H9 (cell line): ENCODE data around the gene TERT. TPM values are rescaled to one million over a fixed set of nuclear protein-coding genes. Genes with fewer than 3 reads are reported as not detected.

ENCODE experiments used
- DNase-seq: peaks from one replicate; pipeline ENCODE4 v3.0.0-alpha.2; 2017
- H2AFZ ChIP-seq: one replicate; pipeline ENCODE4 v1.6.1; 2013; ENCODE audit warnings: mild to moderate bottlenecking, low read length, control low read depth, moderate library complexity
- H2AK5ac ChIP-seq: 2 replicates; pipeline ENCODE4 v1.6.1; 2013; ENCODE audit warnings: low read length, control low read depth, mixed read lengths; ENCODE audit not compliant: insufficient read length
- H2BK120ac ChIP-seq: one replicate; pipeline ENCODE4 v1.6.1; 2013; ENCODE audit warnings: low read depth, mild to moderate bottlenecking, low read length, control low read depth, inconsistent platforms; ENCODE audit not compliant: poor library complexity, severe bottlenecking
- H2BK12ac ChIP-seq: 2 replicates; pipeline ENCODE4 v1.6.1; 2013; ENCODE audit warnings: low read length, control low read depth, mixed read lengths, low read depth; ENCODE audit not compliant: insufficient read length
- H2BK15ac ChIP-seq: 2 replicates; pipeline ENCODE4 v1.6.1; 2013; ENCODE audit warnings: low read depth, low read length, control low read depth
- H2BK20ac ChIP-seq: one replicate; pipeline ENCODE4 v1.6.1; 2013; ENCODE audit warnings: low read depth, mild to moderate bottlenecking, low read length, control low read depth, inconsistent platforms; ENCODE audit not compliant: poor library complexity, severe bottlenecking
- H2BK5ac ChIP-seq: 2 replicates; pipeline ENCODE4 v1.6.1; 2013; ENCODE audit warnings: low read length, control low read depth, mixed read lengths; ENCODE audit not compliant: insufficient read length
- H3K14ac ChIP-seq: 2 replicates; pipeline ENCODE4 v1.6.1; 2013; ENCODE audit warnings: low read length, control low read depth; ENCODE audit not compliant: insufficient read depth
- H3K18ac ChIP-seq: 2 replicates; pipeline ENCODE4 v1.6.1; 2013; ENCODE audit warnings: low read depth, mild to moderate bottlenecking, mixed read lengths, low read length, control low read depth; ENCODE audit not compliant: insufficient read length
- H3K23ac ChIP-seq: 2 replicates; pipeline ENCODE4 v1.6.1; 2013; ENCODE audit warnings: low read length, control low read depth, mixed read lengths, low read depth; ENCODE audit not compliant: insufficient read length
- H3K23me2 ChIP-seq: 2 replicates; pipeline ENCODE4 v1.6.1; 2013; ENCODE audit warnings: low read depth, mild to moderate bottlenecking, mixed read lengths, low read length, control low read depth; ENCODE audit not compliant: insufficient read length, poor library complexity, severe bottlenecking
- H3K27ac ChIP-seq: 2 replicates; pipeline ENCODE4 v1.5.1; 2013; ENCODE audit warnings: low read length, control low read depth, mixed read lengths, low read depth; ENCODE audit not compliant: insufficient read length
- H3K27me3 ChIP-seq: 2 replicates; pipeline ENCODE4 v1.6.1; 2013; ENCODE audit warnings: low read length, control low read depth, inconsistent platforms; ENCODE audit not compliant: insufficient read depth
- H3K4ac ChIP-seq: 2 replicates; pipeline ENCODE4 v1.6.1; 2013; ENCODE audit warnings: low read depth, mild to moderate bottlenecking, control low read depth, inconsistent platforms, low read length, moderate library complexity
- H3K4me1 ChIP-seq: 2 replicates; pipeline ENCODE4 v1.6.1; 2013; ENCODE audit warnings: low read length, control low read depth, inconsistent platforms; ENCODE audit not compliant: insufficient read depth
- H3K4me2 ChIP-seq: 2 replicates; pipeline ENCODE4 v1.6.1; 2013; ENCODE audit warnings: low read length, control low read depth, mixed read lengths; ENCODE audit not compliant: insufficient read length, insufficient read depth
- H3K56ac ChIP-seq: 2 replicates; pipeline ENCODE4 v1.6.1; 2013; ENCODE audit warnings: low read depth, mild to moderate bottlenecking, mixed read lengths, low read length, control low read depth; ENCODE audit not compliant: insufficient read length
- H3K79me1 ChIP-seq: 2 replicates; pipeline ENCODE4 v1.6.1; 2013; ENCODE audit warnings: low read depth, mild to moderate bottlenecking, moderate library complexity, low read length, control low read depth, inconsistent platforms; ENCODE audit not compliant: insufficient read depth, poor library complexity, severe bottlenecking
- H3K79me2 ChIP-seq: 2 replicates; pipeline ENCODE4 v1.6.1; 2013; ENCODE audit warnings: low read length, control low read depth, inconsistent platforms; ENCODE audit not compliant: insufficient read depth
- H3K9ac ChIP-seq: 2 replicates; pipeline ENCODE4 v1.6.1; 2013; ENCODE audit warnings: low read length, control low read depth, mixed read lengths; ENCODE audit not compliant: insufficient read length; ENCODE audit errors: extremely low read depth
- H3K9me3 ChIP-seq: one replicate; pipeline ENCODE4 v1.6.1; 2013; ENCODE audit warnings: low read depth, low read length, inconsistent platforms; ENCODE audit not compliant: control insufficient read depth
- H3T11ph ChIP-seq: one replicate; pipeline ENCODE4 v1.6.1; 2013; ENCODE audit warnings: mild to moderate bottlenecking, low read length, control low read depth, inconsistent platforms
- H4K20me1 ChIP-seq: one replicate; pipeline ENCODE4 v1.6.1; 2013; ENCODE audit not compliant: control insufficient read depth, insufficient read length, insufficient read depth
- H4K5ac ChIP-seq: 2 replicates; pipeline ENCODE4 v1.6.1; 2013; ENCODE audit warnings: low read depth, mild to moderate bottlenecking, mixed read lengths, low read length, control low read depth; ENCODE audit not compliant: insufficient read length
- H4K8ac ChIP-seq: replicated peaks from 2 replicates; pipeline ENCODE4 v1.6.1; 2013; ENCODE audit warnings: low read length, control low read depth, mixed read lengths, low read depth; ENCODE audit not compliant: insufficient read length
- H4K91ac ChIP-seq: 2 replicates; pipeline ENCODE4 v1.6.1; 2013; ENCODE audit warnings: low read depth, mild to moderate bottlenecking, moderate library complexity, mixed read lengths, low read length, control low read depth; ENCODE audit not compliant: insufficient read length
- H3K27ac Mint-ChIP-seq, 3 experiments: 2 replicates in 2 of 3; 3 replicates in 1 of 3; pipeline ENCODE4 v1.8.0; 2020 to 2021; ENCODE audit warnings: mixed read lengths in 3 of 3, mild to moderate bottlenecking in 1 of 3, moderate library complexity in 1 of 3
- H3K27me3 Mint-ChIP-seq: 2 replicates; pipeline ENCODE4 v1.8.0; 2021; ENCODE audit warnings: low read depth, mild to moderate bottlenecking, moderate library complexity, mixed read lengths
- H3K36me3 Mint-ChIP-seq, 3 experiments: 2 replicates in 2 of 3; 3 replicates in 1 of 3; pipeline ENCODE4 v1.8.0; 2020 to 2021; ENCODE audit warnings: low read depth in 3 of 3, mixed read lengths in 3 of 3; ENCODE audit not compliant: insufficient read depth in 1 of 3
- H3K4me1 Mint-ChIP-seq, 2 experiments: 2 replicates each; pipeline ENCODE4 v1.8.0; 2020; ENCODE audit warnings: mixed read lengths in 2 of 2
- H3K4me3 Mint-ChIP-seq, 2 experiments: 2 replicates in 1 of 2; 3 replicates in 1 of 2; pipeline ENCODE4 v1.8.0; 2020 to 2021; ENCODE audit warnings: mild to moderate bottlenecking in 2 of 2, mixed read lengths in 2 of 2, moderate library complexity in 1 of 2
- H3K9me3 Mint-ChIP-seq, 2 experiments: 2 replicates in 1 of 2; 3 replicates in 1 of 2; pipeline ENCODE4 v1.8.0; 2020; ENCODE audit warnings: mild to moderate bottlenecking in 2 of 2, mixed read lengths in 2 of 2, moderate library complexity in 1 of 2
- WGBS: extraction: QIAGEN DNeasy Blood & Tissue Kit; methylation state at CpG from one replicate; pipeline ENCODE4 v1.1.7; 2013; ENCODE audit warnings: missing lambda C conversion rate, low lambda C conversion rate, mixed read lengths; ENCODE audit not compliant: insufficient read length; ENCODE audit errors: extremely low coverage; 5-methylcytosine and 5-hydroxymethylcytosine counted together
- total RNA-seq: library from RNA; stranded (reverse); gene quantifications from 2 replicates; pipeline ENCODE4 v1.2.1, GENCODE V29; 2021
- TF ChIP-seq, protein P1 (sequence below): fragments of 200-600 bp; sonication (generic); conservative IDR thresholded peaks from 3 replicates; pipeline ENCODE4 v1.8.0; 2021; ENCODE audit warnings: antibody characterized with exemption, mild to moderate bottlenecking

TERT gene
- total RNA-seq, 1 experiment from 2014 or later, result 15.5 TPM

DNA sequence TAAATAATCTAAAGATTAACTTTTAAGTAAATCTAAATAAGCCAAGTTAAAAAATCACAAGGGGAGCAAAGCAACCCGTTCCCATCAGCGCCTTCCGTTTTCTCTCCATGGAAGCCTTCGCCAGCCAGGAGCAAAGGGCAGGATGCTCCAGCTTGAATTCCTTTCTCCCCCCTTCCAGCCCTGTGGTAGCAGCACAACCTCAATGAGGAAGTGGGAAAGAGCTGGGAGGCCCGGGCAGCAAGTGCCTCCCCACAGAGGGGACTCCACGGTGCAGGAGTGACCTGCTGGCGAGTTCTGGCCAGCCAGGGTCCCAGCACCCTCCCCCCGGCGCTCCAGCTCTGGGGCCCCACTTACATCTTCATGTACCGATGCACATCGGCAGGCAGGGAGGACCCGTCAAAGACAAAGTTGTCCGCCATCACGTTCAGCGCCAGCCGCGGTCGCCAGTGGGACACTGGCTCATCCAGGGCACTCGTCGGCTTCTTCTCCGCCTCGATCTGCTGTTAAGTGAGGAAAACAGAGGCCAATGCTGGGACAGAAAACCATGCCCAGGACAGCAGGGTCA is 43.7 kb upstream of the TERT start:
- DNase-seq, result no peak
- H4K91ac ChIP-seq, result no peak overlapping the region
- H2BK120ac ChIP-seq, result no peak overlapping the region
- no peaks in the 10 kb centered on the region for H3K9me3 ChIP-seq
- H3K79me1 ChIP-seq, result no peaks in the 10 kb centered on the region
- no peak overlapping the region for H2BK12ac ChIP-seq
- H3K23me2 ChIP-seq, result no peaks in the 10 kb centered on the region
- H3K27ac ChIP-seq, result no peak overlapping the region
- no peaks in the 10 kb centered on the region for H3K9me3 Mint-ChIP-seq
- TF ChIP-seq, protein P1, sequence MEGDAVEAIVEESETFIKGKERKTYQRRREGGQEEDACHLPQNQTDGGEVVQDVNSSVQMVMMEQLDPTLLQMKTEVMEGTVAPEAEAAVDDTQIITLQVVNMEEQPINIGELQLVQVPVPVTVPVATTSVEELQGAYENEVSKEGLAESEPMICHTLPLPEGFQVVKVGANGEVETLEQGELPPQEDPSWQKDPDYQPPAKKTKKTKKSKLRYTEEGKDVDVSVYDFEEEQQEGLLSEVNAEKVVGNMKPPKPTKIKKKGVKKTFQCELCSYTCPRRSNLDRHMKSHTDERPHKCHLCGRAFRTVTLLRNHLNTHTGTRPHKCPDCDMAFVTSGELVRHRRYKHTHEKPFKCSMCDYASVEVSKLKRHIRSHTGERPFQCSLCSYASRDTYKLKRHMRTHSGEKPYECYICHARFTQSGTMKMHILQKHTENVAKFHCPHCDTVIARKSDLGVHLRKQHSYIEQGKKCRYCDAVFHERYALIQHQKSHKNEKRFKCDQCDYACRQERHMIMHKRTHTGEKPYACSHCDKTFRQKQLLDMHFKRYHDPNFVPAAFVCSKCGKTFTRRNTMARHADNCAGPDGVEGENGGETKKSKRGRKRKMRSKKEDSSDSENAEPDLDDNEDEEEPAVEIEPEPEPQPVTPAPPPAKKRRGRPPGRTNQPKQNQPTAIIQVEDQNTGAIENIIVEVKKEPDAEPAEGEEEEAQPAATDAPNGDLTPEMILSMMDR, result no peak
- no peak overlapping the region for H3K27ac Mint-ChIP-seq
- no peak overlapping the region for H3K56ac ChIP-seq
- H3K4me3 Mint-ChIP-seq, result no peak overlapping the region
- no peak overlapping the region for H3K9ac ChIP-seq
- no peak overlapping the region for H2AFZ ChIP-seq
- H3K4me2 ChIP-seq, result no peak overlapping the region
- peaks cover 2% of the 10 kb centered on the region; the same call in 1 of the 2 replicates for H3K79me2 ChIP-seq
- H2BK5ac ChIP-seq, result no peak overlapping the region
- no peak overlapping the region for H2AK5ac ChIP-seq
- no peaks in the 10 kb centered on the region for H3K27me3 Mint-ChIP-seq
- H4K20me1 ChIP-seq, result no peaks in the 10 kb centered on the region
- H4K8ac ChIP-seq, result no peak overlapping the region
- no CpG with 5 or more reads among the region's 22 CpGs for WGBS
- H3T11ph ChIP-seq, result no peak overlapping the region
- H3K14ac ChIP-seq, result no peak overlapping the region
- H3K18ac ChIP-seq, result no peak overlapping the region
- H3K4ac ChIP-seq, result no peak overlapping the region
- peaks cover 52 to 87% (median 85%) of the 10 kb centered on the region in 3 experiments for H3K36me3 Mint-ChIP-seq
- H3K4me1 ChIP-seq, result no peaks in the 10 kb centered on the region
- H3K4me1 Mint-ChIP-seq, result peaks cover 0 to 4% of the 10 kb centered on the region in 2 experiments; a peak in 1 of 4 replicates
- H2BK20ac ChIP-seq, result no peak overlapping the region
- H3K23ac ChIP-seq, result no peak overlapping the region
- H4K5ac ChIP-seq, result no peak overlapping the region
- H2BK15ac ChIP-seq, result no peak overlapping the region
- no peaks in the 10 kb centered on the region for H3K27me3 ChIP-seq
